Smooth muscle cell (in vitro differentiated cells): ENCODE data around the gene PPM1L. TPM values are rescaled to one million over a fixed set of nuclear protein-coding genes. Genes with fewer than 3 reads are reported as not detected.
A peak's percentile ranks its signal among the peaks of the same experiment; 100 is the strongest.

ENCODE experiments used
- DNase-seq: peaks from one replicate; lab custom pipeline; 2025; ENCODE audit not compliant: unreplicated experiment; lab: John Stamatoyannopoulos, UW
- H2AFZ ChIP-seq: fragments of 200-600 bp; sonication (generic); 2 replicates; pipeline ENCODE4 v1.6.0; 2016; ENCODE audit warnings: antibody characterized with exemption, low read depth, mild to moderate bottlenecking
- H3F3A ChIP-seq: fragments of 200-600 bp; sonication (generic); 2 replicates; pipeline ENCODE4 v1.6.0; 2017; ENCODE audit warnings: antibody characterized with exemption, low read depth
- H3K27ac ChIP-seq: fragments of 200-600 bp; sonication (generic); 2 replicates; pipeline ENCODE4 v1.5.1; 2016; ENCODE audit warnings: low read depth, mild to moderate bottlenecking
- H3K27me3 ChIP-seq: fragments of 200-600 bp; sonication (generic); 2 replicates; pipeline ENCODE4 v1.6.1; 2016; ENCODE audit warnings: low read depth, mild to moderate bottlenecking
- H3K36me3 ChIP-seq: fragments of 200-600 bp; sonication (generic); 2 replicates; pipeline ENCODE4 v1.5.1; 2016; ENCODE audit warnings: low read depth
- H3K4me1 ChIP-seq: fragments of 200-600 bp; sonication (generic); 2 replicates; pipeline ENCODE4 v1.5.1; 2016; ENCODE audit warnings: low read depth
- H3K4me2 ChIP-seq: fragments of 200-600 bp; sonication (generic); 2 replicates; pipeline ENCODE4 v1.6.0; 2016; ENCODE audit warnings: mild to moderate bottlenecking
- H3K4me3 ChIP-seq: fragments of 200-600 bp; sonication (generic); 2 replicates; pipeline ENCODE4 v1.5.1; 2016; ENCODE audit warnings: mild to moderate bottlenecking
- H3K79me2 ChIP-seq: fragments of 200-600 bp; sonication (generic); 2 replicates; pipeline ENCODE4 v1.6.0; 2016; ENCODE audit warnings: low read depth, mild to moderate bottlenecking
- H3K9ac ChIP-seq: fragments of 200-600 bp; sonication (generic); 2 replicates; pipeline ENCODE4 v1.6.0; 2016; ENCODE audit warnings: low read depth
- H3K9me3 ChIP-seq: fragments of 200-600 bp; sonication (generic); replicated peaks from 2 replicates; pipeline ENCODE4 v1.5.1; 2016; ENCODE audit warnings: low read depth
- H4K20me1 ChIP-seq: fragments of 200-600 bp; sonication (generic); 2 replicates; pipeline ENCODE4 v1.6.0; 2016; ENCODE audit warnings: low read depth
- WGBS: methylation state at CpG from one replicate; pipeline ENCODE4 v1.1.7; 2016; ENCODE audit warnings: low lambda C conversion rate; 5-methylcytosine and 5-hydroxymethylcytosine counted together
- polyA plus RNA-seq: library from polyadenylated mRNA; unstranded; fragments of >200 nt; fragmentation: Nextera tagmentation; extraction: Ambion mirVana; gene quantifications from 2 replicates; pipeline ENCODE4 v1.2.1, GENCODE V29; 2016
- total RNA-seq: library from RNA; depleted of rRNA; stranded (reverse); fragments of >200 nt; gene quantifications from 2 replicates; pipeline ENCODE4 v1.2.3, GENCODE V29; 2014
- TF ChIP-seq, protein P1 (sequence below): fragments of 200-600 bp; sonication (generic); IDR thresholded peaks from 2 replicates; pipeline ENCODE4 v1.5.1; 2017; ENCODE audit warnings: borderline replicate concordance, mild to moderate bottlenecking, antibody characterized with exemption; ENCODE audit not compliant: insufficient read depth, poor library complexity, severe bottlenecking

PPM1L gene
- total and polyA plus RNA-seq, 2 experiments from 2014 or later: 0.14 to 1.9 TPM

GRCh38 chr3:161104561-161105551 is 348.8 kb downstream of the PPM1L start, which contains the start of gene B3GALNT1:
TSS of gene B3GALNT1 (minus strand) at chr3:161105349. CDS start at chr3:161086754, 18,595 bp downstream.
- Histone ChIP-seq H3K4me2 (peak within 1 kb of the TSS; percentile 97), H3K4me3 (peak within 1 kb of the TSS; percentile 84), H3K79me2 (no peaks in the 10 kb centered on the region), H2AFZ (peak within 1 kb of the TSS; percentile 97), H3K9me3 (no peaks in the 10 kb centered on the region), H3F3A (no peaks in the 10 kb centered on the region), H4K20me1 (no peaks in the 10 kb centered on the region), H3K36me3 (no peaks in the 10 kb centered on the region), H3K27me3 (no peaks in the 10 kb centered on the region), H3K27ac (no peak within 1 kb of the TSS), H3K9ac (peak within 1 kb of the TSS; percentile 67), H3K4me1 (peaks cover 4% of the 10 kb centered on the region)
- DNase-seq: peak; percentile 26
- 3% methylated on average over 95 of the region's 97 CpGs for WGBS
- TF ChIP-seq, protein P1, sequence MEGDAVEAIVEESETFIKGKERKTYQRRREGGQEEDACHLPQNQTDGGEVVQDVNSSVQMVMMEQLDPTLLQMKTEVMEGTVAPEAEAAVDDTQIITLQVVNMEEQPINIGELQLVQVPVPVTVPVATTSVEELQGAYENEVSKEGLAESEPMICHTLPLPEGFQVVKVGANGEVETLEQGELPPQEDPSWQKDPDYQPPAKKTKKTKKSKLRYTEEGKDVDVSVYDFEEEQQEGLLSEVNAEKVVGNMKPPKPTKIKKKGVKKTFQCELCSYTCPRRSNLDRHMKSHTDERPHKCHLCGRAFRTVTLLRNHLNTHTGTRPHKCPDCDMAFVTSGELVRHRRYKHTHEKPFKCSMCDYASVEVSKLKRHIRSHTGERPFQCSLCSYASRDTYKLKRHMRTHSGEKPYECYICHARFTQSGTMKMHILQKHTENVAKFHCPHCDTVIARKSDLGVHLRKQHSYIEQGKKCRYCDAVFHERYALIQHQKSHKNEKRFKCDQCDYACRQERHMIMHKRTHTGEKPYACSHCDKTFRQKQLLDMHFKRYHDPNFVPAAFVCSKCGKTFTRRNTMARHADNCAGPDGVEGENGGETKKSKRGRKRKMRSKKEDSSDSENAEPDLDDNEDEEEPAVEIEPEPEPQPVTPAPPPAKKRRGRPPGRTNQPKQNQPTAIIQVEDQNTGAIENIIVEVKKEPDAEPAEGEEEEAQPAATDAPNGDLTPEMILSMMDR: no peak

GRCh38 chr3:161107311-161107710 is 351.3 kb downstream of the PPM1L start:
- Histone ChIP-seq H3K27ac (no peak overlapping the region), H3F3A (no peaks in the 10 kb centered on the region), H3K79me2 (no peaks in the 10 kb centered on the region), H3K4me2 (no peak overlapping the region), H3K4me3 (no peak overlapping the region), H3K27me3 (no peaks in the 10 kb centered on the region), H4K20me1 (no peaks in the 10 kb centered on the region), H3K4me1 (peaks cover 4% of the 10 kb centered on the region), H3K36me3 (no peaks in the 10 kb centered on the region), H3K9me3 (no peaks in the 10 kb centered on the region), H2AFZ (no peak overlapping the region), H3K9ac (no peak overlapping the region)
- WGBS: 82% methylated on average over 1 of the region's 1 CpG
- TF ChIP-seq, protein P1: no peak
- no peak for DNase-seq

DNA sequence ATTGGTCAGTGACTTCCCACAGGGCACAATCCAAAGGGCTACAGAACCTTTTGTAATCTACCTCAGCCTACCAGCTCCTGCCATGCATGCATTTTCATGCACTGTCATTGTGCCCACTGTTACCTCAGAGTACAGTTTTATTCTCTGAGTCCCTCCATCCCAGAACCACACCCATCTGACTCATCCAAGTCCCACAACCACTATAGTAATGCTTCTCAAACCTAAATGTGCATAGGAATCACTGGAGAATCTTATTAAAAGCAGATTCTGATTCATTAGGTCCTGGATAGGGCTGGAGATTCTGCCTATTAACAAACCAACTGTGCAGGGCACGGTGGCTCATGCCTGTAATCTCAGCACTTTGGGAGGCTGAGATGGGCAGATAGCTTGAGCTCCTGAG is 352.8 kb downstream of the PPM1L start:
- Histone ChIP-seq H4K20me1 (no peaks in the 10 kb centered on the region), H3K27me3 (no peaks in the 10 kb centered on the region), H3K4me1 (peaks cover 4% of the 10 kb centered on the region), H3K4me2 (no peak overlapping the region), H3K36me3 (no peaks in the 10 kb centered on the region), H3K4me3 (no peak overlapping the region), H3K9me3 (no peaks in the 10 kb centered on the region), H3F3A (no peaks in the 10 kb centered on the region), H3K9ac (no peak overlapping the region), H3K79me2 (no peaks in the 10 kb centered on the region), H3K27ac (no peak overlapping the region), H2AFZ (no peak overlapping the region)
- WGBS: 91% methylated on average over 1 of the region's 1 CpG
- TF ChIP-seq, protein P1: no peak
- DNase-seq: no peak

GRCh38 chr3:161117646-161118045 is 361.6 kb downstream of the PPM1L start:
- no peak overlapping the region for H3K4me3 ChIP-seq
- H2AFZ ChIP-seq: no peak overlapping the region
- no peak overlapping the region for H3K27ac ChIP-seq
- H3K4me1 ChIP-seq: no peaks in the 10 kb centered on the region
- H3K27me3 ChIP-seq: no peaks in the 10 kb centered on the region
- H3K9ac ChIP-seq: no peak overlapping the region
- no peak for DNase-seq
- H3F3A ChIP-seq: no peaks in the 10 kb centered on the region
- H3K79me2 ChIP-seq: no peaks in the 10 kb centered on the region
- H3K36me3 ChIP-seq: no peaks in the 10 kb centered on the region
- H3K9me3 ChIP-seq: no peaks in the 10 kb centered on the region
- no peaks in the 10 kb centered on the region for H4K20me1 ChIP-seq
- TF ChIP-seq, protein P1: no peak
- no peak overlapping the region for H3K4me2 ChIP-seq
- 87% methylated on average over 3 of the region's 3 CpGs for WGBS
